ENCODE measurements around the gene STIM2. TPM values are rescaled to one million over a fixed set of nuclear protein-coding genes. Genes with fewer than 3 reads are reported as not detected.

The STIM2 gene
- polyA plus RNA-seq, 3 donors, result 8.6 to 16.5 (median 8.8) TPM

DNA sequence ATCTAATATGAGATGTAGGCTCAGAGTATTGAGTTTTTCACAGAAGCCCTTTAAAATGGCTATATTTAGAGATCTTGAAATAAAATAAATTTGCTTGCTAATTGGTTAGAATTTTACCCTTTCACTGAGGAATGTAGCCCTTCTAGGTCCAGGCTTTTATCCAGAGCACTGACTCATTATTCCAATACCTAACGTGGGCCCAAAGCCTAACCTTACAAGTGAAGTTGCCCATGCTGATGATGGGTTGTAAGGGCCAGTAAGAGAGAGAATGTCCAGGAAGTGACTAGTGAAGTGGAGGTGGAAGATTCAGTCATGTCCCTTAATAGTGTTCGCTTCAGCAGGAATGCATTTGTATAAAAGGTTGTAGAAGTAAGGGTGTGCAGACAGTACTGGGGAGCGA, 155.9 kb downstream of the STIM2 start:
- Histone ChIP-seq H3K4me1 (ENCODE audit: control insufficient read depth in 1 of 2, insufficient read depth in 2 of 2, low read length in 2 of 2) (no peaks in the 10 kb centered on the region), H3K27me3 (ENCODE audit: control insufficient read depth in 2 of 2, insufficient read depth in 2 of 2, low read length in 2 of 2) (no peaks in the 10 kb centered on the region), H3K79me2 (ENCODE audit: insufficient read depth, low read length) (no peaks in the 10 kb centered on the region), H3K4me2 (replicated peaks; ENCODE audit: extremely low read depth, low read length, poor library complexity, severe bottlenecking) (no peak overlapping the region), H3K27ac (ENCODE audit: low read depth in 1 of 2, low read length in 2 of 2) (no peak overlapping the region), H3K9ac (ENCODE audit: insufficient read depth, low read length, poor library complexity, severe bottlenecking) (no peak overlapping the region), H3K4me3 (replicated peaks in 1 of 3; ENCODE audit: low read depth in 2 of 3, low read length in 3 of 3) (no peak overlapping the region), H4K20me1 (ENCODE audit: insufficient read depth, low read length) (no peaks in the 10 kb centered on the region), H3K9me3 (replicated peaks in 1 of 2; ENCODE audit: control insufficient read depth in 1 of 2, insufficient read depth in 1 of 2, low read length in 2 of 2) (no peaks in the 10 kb centered on the region), H2AFZ (ENCODE audit: insufficient read depth, low read depth, low read length, poor library complexity, severe bottlenecking) (no peak overlapping the region), H3K36me3 (replicated peaks in 1 of 2; ENCODE audit: control insufficient read depth in 1 of 2, insufficient read depth in 2 of 2, low read length in 2 of 2) (peaks cover 26 to 44% of the 10 kb centered on the region in 2 donors)
- H3K9me3 Mint-ChIP-seq, result peaks cover 0 to 5% (median 2%) of the 10 kb centered on the region in 7 donors
- H3K4me1 Mint-ChIP-seq, result no peaks in the 10 kb centered on the region
- intact Hi-C loops (cut with micrococcal nuclease), result loop anchor here (10.0 kb wide), 1 partner anchor 562 kb away; no protein-coding TSS in a partner anchor
- no peak for DNase-seq
- whole genome bisulfite sequencing (ENCODE audit: insufficient coverage), result 100% methylated on average over 2 of the region's 3 CpGs
- no peak for TF ChIP-seq CTCF (IDR thresholded peaks at IDR 0.05)
- no peak overlapping the region for H3K4me3 Mint-ChIP-seq
- peaks cover 0 to 1% (median 0%) of the 10 kb centered on the region in 3 donors for H3K27me3 Mint-ChIP-seq (ENCODE audit: low read depth in 3 of 3)
- peaks cover 39 to 40% of the 10 kb centered on the region in 2 donors for H3K36me3 Mint-ChIP-seq
- H3K27ac Mint-ChIP-seq, result no peak overlapping the region

- intact Hi-C loops (cut with micrococcal nuclease), result loop anchor here (10.0 kb wide), 1 partner anchor 563 kb away; no protein-coding TSS in a partner anchor
- Mint-ChIP-seq H3K27me3 (ENCODE audit: low read depth in 3 of 3) (peaks cover 0 to 1% (median 0%) of the 10 kb centered on the region in 3 donors), H3K4me3 (no peak overlapping the region), H3K27ac (no peak overlapping the region), H3K4me1 (no peaks in the 10 kb centered on the region), H3K9me3 (peaks cover 0 to 5% (median 2%) of the 10 kb centered on the region in 7 donors), H3K36me3 (peaks cover 45 to 49% of the 10 kb centered on the region in 2 donors)
- Histone ChIP-seq H3K9ac (ENCODE audit: insufficient read depth, low read length, poor library complexity, severe bottlenecking) (no peak overlapping the region), H2AFZ (ENCODE audit: insufficient read depth, low read depth, low read length, poor library complexity, severe bottlenecking) (no peak overlapping the region), H3K9me3 (replicated peaks in 1 of 2; ENCODE audit: control insufficient read depth in 1 of 2, insufficient read depth in 1 of 2, low read length in 2 of 2) (no peaks in the 10 kb centered on the region), H3K4me1 (ENCODE audit: control insufficient read depth in 1 of 2, insufficient read depth in 2 of 2, low read length in 2 of 2) (no peaks in the 10 kb centered on the region), H4K20me1 (ENCODE audit: insufficient read depth, low read length) (no peaks in the 10 kb centered on the region), H3K27me3 (ENCODE audit: control insufficient read depth in 2 of 2, insufficient read depth in 2 of 2, low read length in 2 of 2) (no peaks in the 10 kb centered on the region), H3K4me3 (replicated peaks in 1 of 3; ENCODE audit: low read depth in 2 of 3, low read length in 3 of 3) (no peak overlapping the region), H3K79me2 (ENCODE audit: insufficient read depth, low read length) (no peaks in the 10 kb centered on the region), H3K4me2 (replicated peaks; ENCODE audit: extremely low read depth, low read length, poor library complexity, severe bottlenecking) (no peak overlapping the region), H3K36me3 (replicated peaks in 1 of 2; ENCODE audit: control insufficient read depth in 1 of 2, insufficient read depth in 2 of 2, low read length in 2 of 2) (peaks cover 29 to 53% of the 10 kb centered on the region in 2 donors), H3K27ac (ENCODE audit: low read depth in 1 of 2, low read length in 2 of 2) (no peak overlapping the region)
- DNase-seq, result no peak
- no peak for TF ChIP-seq CTCF (IDR thresholded peaks at IDR 0.05)
- WGBS (ENCODE audit: insufficient coverage), result 97% methylated on average over 6 of the region's 12 CpGs
Observed at GRCh38 chr4:27017623-27018022, 157.0 kb downstream of the STIM2 start.
